Astrocyte (in vitro differentiated cells and primary cell): Measurements from ENCODE around the gene LRRC8D. TPM values are rescaled to one million over a fixed set of nuclear protein-coding genes. Genes with fewer than 3 reads are reported as not detected.

Experiments used
- DNase-seq: peaks from one replicate; pipeline ENCODE4 v3.0.0-alpha.2; 2010; ENCODE audit warnings: low read depth
- FAIRE-seq: peaks from 2 replicates; lab custom pipeline; 2011; peaks lifted over from hg19 to GRCh38; lab: Jason Lieb, UNC
- H2AFZ ChIP-seq: 2 replicates; pipeline ENCODE4 v1.6.0; 2012; ENCODE audit warnings: low read depth, low read length, inconsistent platforms
- H3K27ac ChIP-seq: 2 replicates; pipeline ENCODE4 v1.5.1; 2011; ENCODE audit warnings: low read depth, low read length, inconsistent platforms
- H3K27me3 ChIP-seq: 2 replicates; pipeline ENCODE4 v1.6.0; 2011; ENCODE audit warnings: low read length, inconsistent platforms; ENCODE audit not compliant: insufficient read depth
- H3K36me3 ChIP-seq: 2 replicates; pipeline ENCODE4 v1.5.1; 2011; ENCODE audit warnings: low read length, inconsistent platforms; ENCODE audit not compliant: insufficient read depth
- H3K4me1 ChIP-seq: 2 replicates; pipeline ENCODE4 v1.5.1; 2011; ENCODE audit warnings: low read length, inconsistent platforms; ENCODE audit not compliant: insufficient read depth
- H3K4me2 ChIP-seq: 2 replicates; pipeline ENCODE4 v1.6.0; 2012; ENCODE audit warnings: low read length, inconsistent platforms
- H3K4me3 ChIP-seq: 2 replicates; pipeline ENCODE4 v1.5.1; 2011; ENCODE audit warnings: low read depth, mild to moderate bottlenecking, low read length, inconsistent platforms; ENCODE audit not compliant: insufficient read depth
- H3K79me2 ChIP-seq: 2 replicates; pipeline ENCODE4 v1.6.0; 2012; ENCODE audit warnings: mild to moderate bottlenecking, low read length, inconsistent platforms; ENCODE audit not compliant: insufficient read depth
- H3K9ac ChIP-seq: 2 replicates; pipeline ENCODE4 v1.6.0; 2012; ENCODE audit warnings: mild to moderate bottlenecking, low read length, inconsistent platforms
- H3K9me3 ChIP-seq: 2 replicates; pipeline ENCODE4 v1.5.1; 2012; ENCODE audit warnings: low read depth, mild to moderate bottlenecking, low read length, inconsistent platforms; ENCODE audit not compliant: insufficient read depth
- H4K20me1 ChIP-seq: 2 replicates; pipeline ENCODE4 v1.6.0; 2012; ENCODE audit warnings: low read length, inconsistent platforms; ENCODE audit not compliant: insufficient read depth
- H3K27ac Mint-ChIP-seq: one replicate; pipeline ENCODE4 v1.8.0; 2021; ENCODE audit warnings: mild to moderate bottlenecking, mixed read lengths; ENCODE audit not compliant: unreplicated experiment
- H3K27me3 Mint-ChIP-seq: one replicate; pipeline ENCODE4 v1.8.0; 2021; ENCODE audit warnings: low read depth, mixed read lengths; ENCODE audit not compliant: unreplicated experiment
- H3K36me3 Mint-ChIP-seq: one replicate; pipeline ENCODE4 v1.8.0; 2021; ENCODE audit warnings: low read depth, mixed read lengths; ENCODE audit not compliant: unreplicated experiment
- H3K4me1 Mint-ChIP-seq: one replicate; pipeline ENCODE4 v1.8.0; 2021; ENCODE audit warnings: low read depth, mixed read lengths; ENCODE audit not compliant: unreplicated experiment
- H3K4me3 Mint-ChIP-seq: one replicate; pipeline ENCODE4 v1.8.0; 2021; ENCODE audit warnings: mild to moderate bottlenecking, moderate library complexity, mixed read lengths; ENCODE audit not compliant: unreplicated experiment
- H3K9me3 Mint-ChIP-seq: one replicate; pipeline ENCODE4 v1.8.0; 2021; ENCODE audit warnings: mild to moderate bottlenecking, mixed read lengths; ENCODE audit not compliant: unreplicated experiment
- EZH2 ChIP-seq: IDR thresholded peaks from 2 replicates; pipeline ENCODE4 v1.6.1; 2012; ENCODE audit warnings: mild to moderate bottlenecking, low read length, inconsistent platforms; ENCODE audit not compliant: insufficient read depth
- total RNA-seq: library from RNA; stranded (reverse); gene quantifications from 2 replicates; pipeline ENCODE4 v1.2.1, GENCODE V29; 2021
- TF ChIP-seq, protein P1 (sequence below): IDR thresholded peaks from 2 replicates; pipeline ENCODE4 v1.5.1; 2011; ENCODE audit warnings: low read depth, mild to moderate bottlenecking, inconsistent platforms, low read length, moderate library complexity; ENCODE audit not compliant: insufficient read depth

The LRRC8D gene
- total RNA-seq, 1 donor from 2014 or later: 36.9 TPM

GRCh38 chr1:89844241-89844807, 23.5 kb downstream of the LRRC8D start:
- Histone ChIP-seq H3K27me3 (no peaks in the 10 kb centered on the region), H3K27ac (peak overlapping the region; percentile 83), H3K36me3 (no peaks in the 10 kb centered on the region), H3K79me2 (peaks cover 26% of the 10 kb centered on the region), H3K4me2 (peak overlapping the region; percentile 87), H2AFZ (peak overlapping the region; percentile 98), H4K20me1 (no peaks in the 10 kb centered on the region), H3K9me3 (no peaks in the 10 kb centered on the region), H3K9ac (peak overlapping the region; percentile 92), H3K4me1 (peaks cover 15% of the 10 kb centered on the region), H3K4me3 (peak overlapping the region; percentile 88)
- TF ChIP-seq, protein P1, sequence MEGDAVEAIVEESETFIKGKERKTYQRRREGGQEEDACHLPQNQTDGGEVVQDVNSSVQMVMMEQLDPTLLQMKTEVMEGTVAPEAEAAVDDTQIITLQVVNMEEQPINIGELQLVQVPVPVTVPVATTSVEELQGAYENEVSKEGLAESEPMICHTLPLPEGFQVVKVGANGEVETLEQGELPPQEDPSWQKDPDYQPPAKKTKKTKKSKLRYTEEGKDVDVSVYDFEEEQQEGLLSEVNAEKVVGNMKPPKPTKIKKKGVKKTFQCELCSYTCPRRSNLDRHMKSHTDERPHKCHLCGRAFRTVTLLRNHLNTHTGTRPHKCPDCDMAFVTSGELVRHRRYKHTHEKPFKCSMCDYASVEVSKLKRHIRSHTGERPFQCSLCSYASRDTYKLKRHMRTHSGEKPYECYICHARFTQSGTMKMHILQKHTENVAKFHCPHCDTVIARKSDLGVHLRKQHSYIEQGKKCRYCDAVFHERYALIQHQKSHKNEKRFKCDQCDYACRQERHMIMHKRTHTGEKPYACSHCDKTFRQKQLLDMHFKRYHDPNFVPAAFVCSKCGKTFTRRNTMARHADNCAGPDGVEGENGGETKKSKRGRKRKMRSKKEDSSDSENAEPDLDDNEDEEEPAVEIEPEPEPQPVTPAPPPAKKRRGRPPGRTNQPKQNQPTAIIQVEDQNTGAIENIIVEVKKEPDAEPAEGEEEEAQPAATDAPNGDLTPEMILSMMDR: no peak
- TF ChIP-seq EZH2: no peak
- FAIRE-seq: no peak
- peak; percentile 44 for DNase-seq
- peaks cover 7% of the 10 kb centered on the region for H3K4me1 Mint-ChIP-seq
- no peaks in the 10 kb centered on the region for H3K9me3 Mint-ChIP-seq
- H3K36me3 Mint-ChIP-seq: no peaks in the 10 kb centered on the region
- H3K27ac Mint-ChIP-seq: peak overlapping the region; percentile 73
- peak overlapping the region; percentile 88 for H3K4me3 Mint-ChIP-seq
- H3K27me3 Mint-ChIP-seq: no peaks in the 10 kb centered on the region

GRCh38 chr1:89844860-89845259, 24.0 kb downstream of the LRRC8D start:
- Histone ChIP-seq H3K27me3 (no peaks in the 10 kb centered on the region), H3K36me3 (no peaks in the 10 kb centered on the region), H3K4me1 (peaks cover 15% of the 10 kb centered on the region), H2AFZ (no peak overlapping the region), H3K79me2 (peaks cover 27% of the 10 kb centered on the region), H3K4me3 (peak overlapping the region; percentile 88), H3K9me3 (no peaks in the 10 kb centered on the region), H3K9ac (peak overlapping the region; percentile 92), H3K4me2 (peak overlapping the region; percentile 87), H4K20me1 (no peaks in the 10 kb centered on the region), H3K27ac (no peak overlapping the region)
- Mint-ChIP-seq H3K4me1 (peaks cover 7% of the 10 kb centered on the region), H3K9me3 (no peaks in the 10 kb centered on the region), H3K27me3 (no peaks in the 10 kb centered on the region), H3K4me3 (peak overlapping the region; percentile 88), H3K36me3 (no peaks in the 10 kb centered on the region), H3K27ac (no peak overlapping the region)
- TF ChIP-seq, protein P1: no peak
- TF ChIP-seq EZH2: no peak
- DNase-seq (no peak), FAIRE-seq (no peak)

GRCh38 chr1:89847191-89847729, 26.4 kb downstream of the LRRC8D start:
- H3K36me3 Mint-ChIP-seq: no peaks in the 10 kb centered on the region

More at GRCh38 chr1:89847191-89847729, 26.4 kb downstream of the LRRC8D start:
- Histone ChIP-seq H3K4me1 (peaks cover 15% of the 10 kb centered on the region), H3K4me2 (no peak overlapping the region), H3K27me3 (no peaks in the 10 kb centered on the region), H3K9ac (no peak overlapping the region), H3K79me2 (peaks cover 34% of the 10 kb centered on the region), H4K20me1 (no peaks in the 10 kb centered on the region), H3K4me3 (no peak overlapping the region), H2AFZ (no peak overlapping the region), H3K27ac (no peak overlapping the region), H3K36me3 (no peaks in the 10 kb centered on the region), H3K9me3 (no peaks in the 10 kb centered on the region)
- H3K27me3 Mint-ChIP-seq: no peaks in the 10 kb centered on the region
- H3K4me3 Mint-ChIP-seq: no peak overlapping the region
- FAIRE-seq: no peak
- no peak for DNase-seq
- H3K9me3 Mint-ChIP-seq: no peaks in the 10 kb centered on the region
- H3K4me1 Mint-ChIP-seq: peaks cover 2% of the 10 kb centered on the region
- H3K27ac Mint-ChIP-seq: no peak overlapping the region
- TF ChIP-seq, protein P1: no peak
- TF ChIP-seq EZH2: no peak
